H1 (cell line): ENCODE results near the gene GATA5. TPM values are rescaled to one million over a fixed set of nuclear protein-coding genes. Genes with fewer than 3 reads are reported as not detected.

Source experiments
- CTCF ChIA-PET: fragments of 300-600 bp; sonication (Branson Sonifier 250); formaldehyde crosslinking; loops from one replicate; lab custom pipeline; 2021; ENCODE audit not compliant: partially characterized antibody; lab: Charles Lee
- POLR2A ChIA-PET: fragments of 300-600 bp; sonication (Branson Sonifier 250); formaldehyde crosslinking; loops from one replicate; lab custom pipeline; 2021; ENCODE audit warnings: inconsistent platforms; ENCODE audit not compliant: partially characterized antibody; lab: Charles Lee
- DNase-seq, 2 experiments: peaks; one replicate each; pipeline versions ENCODE4 v3.0.0 to v3.0.0-alpha.2; 2010 to 2022; ENCODE audit warnings: low spot score in 2 of 2, low read depth in 1 of 2, mixed read lengths in 1 of 2
- FAIRE-seq: peaks from 2 replicates; lab custom pipeline; 2011; peaks lifted over from hg19 to GRCh38; lab: Jason Lieb, UNC
- H2AFZ ChIP-seq: 2 replicates; pipeline ENCODE4 v1.8.1; 2012; ENCODE audit warnings: low read length, inconsistent platforms
- H2AK5ac ChIP-seq: 2 replicates; pipeline ENCODE4 v1.6.1; 2013; ENCODE audit warnings: low read depth, low read length
- H2BK120ac ChIP-seq: replicated peaks from 2 replicates; pipeline ENCODE3; 2013; ENCODE audit warnings: low read depth, low read length, inconsistent platforms
- H2BK12ac ChIP-seq: 2 replicates; pipeline ENCODE4 v1.6.1; 2013; ENCODE audit warnings: low read depth, low read length
- H2BK15ac ChIP-seq: 2 replicates; pipeline ENCODE4 v1.6.1; 2013; ENCODE audit warnings: low read length
- H2BK20ac ChIP-seq: 2 replicates; pipeline ENCODE4 v1.6.1; 2013; ENCODE audit warnings: low read length
- H2BK5ac ChIP-seq: 2 replicates; pipeline ENCODE4 v1.6.1; 2013; ENCODE audit warnings: low read depth, low read length
- H3K14ac ChIP-seq: 2 replicates; pipeline ENCODE4 v1.6.1; 2013; ENCODE audit warnings: inconsistent platforms; ENCODE audit not compliant: insufficient read length
- H3K18ac ChIP-seq: 2 replicates; pipeline ENCODE4 v1.6.1; 2013; ENCODE audit warnings: low read length; ENCODE audit errors: extremely low read depth
- H3K23ac ChIP-seq: 2 replicates; pipeline ENCODE4 v1.6.1; 2013; ENCODE audit warnings: inconsistent platforms; ENCODE audit not compliant: insufficient read length
- H3K23me2 ChIP-seq: 2 replicates; pipeline ENCODE4 v1.6.1; 2013; ENCODE audit warnings: low read depth, low read length
- H3K27ac ChIP-seq: 2 replicates; pipeline ENCODE4 v1.6.1; 2011; ENCODE audit warnings: low read depth, low read length, inconsistent platforms
- H3K27me3 ChIP-seq, 4 experiments: replicated peaks in 1 of 4; 1 replicate in 1 of 4; 2 replicates in 3 of 4; pipeline versions ENCODE4 v1.6.1 to v1.8.1; 2011 to 2013; ENCODE audit warnings: low read length in 3 of 4, mild to moderate bottlenecking in 3 of 4, inconsistent platforms in 2 of 4, mixed read lengths in 2 of 4, moderate library complexity in 1 of 4; ENCODE audit not compliant: control insufficient read depth in 3 of 4, insufficient read depth in 3 of 4; ENCODE audit errors: extremely low read depth in 1 of 4
- H3K36me3 ChIP-seq, 4 experiments: 2 replicates each; pipeline versions ENCODE4 v1.6.1 to v1.8.1; 2011 to 2013; ENCODE audit warnings: mild to moderate bottlenecking in 4 of 4, low read length in 3 of 4, moderate library complexity in 2 of 4, control low read depth in 1 of 4, inconsistent platforms in 1 of 4; ENCODE audit not compliant: insufficient read depth in 4 of 4, control insufficient read depth in 2 of 4
- H3K4ac ChIP-seq: replicated peaks from 2 replicates; pipeline ENCODE3; 2013; ENCODE audit warnings: low read length, low read depth, mixed read lengths, inconsistent platforms; ENCODE audit not compliant: insufficient read length
- H3K4me1 ChIP-seq, 4 experiments: replicated peaks in 1 of 4; 1 replicate in 1 of 4; 2 replicates in 3 of 4; pipeline versions ENCODE4 v1.6.1 to v1.8.1; 2011 to 2013; ENCODE audit warnings: low read length in 3 of 4, inconsistent platforms in 2 of 4, mixed read lengths in 1 of 4; ENCODE audit not compliant: insufficient read depth in 4 of 4, control insufficient read depth in 3 of 4
- H3K4me2 ChIP-seq, 2 experiments: 2 replicates each; pipeline versions ENCODE4 v1.6.1 to v1.8.1; 2011 to 2013; ENCODE audit warnings: low read depth in 2 of 2, low read length in 2 of 2, control low read depth in 1 of 2, inconsistent platforms in 1 of 2, mild to moderate bottlenecking in 1 of 2; ENCODE audit not compliant: insufficient read depth in 1 of 2
- H3K4me3 ChIP-seq, 4 experiments: fragments of 200-600, 300-600 bp in 1 of 4; sonication (generic), shearing (Covaris generic), sonication (Bioruptor Twin) in 1 of 4; 2 replicates each; pipeline versions ENCODE4 v1.5.1 to v1.8.1; 2011 to 2016; ENCODE audit warnings: low read length in 4 of 4, low read depth in 3 of 4, control low read depth in 2 of 4, inconsistent platforms in 2 of 4, mild to moderate bottlenecking in 2 of 4, mixed read lengths in 1 of 4, moderate library complexity in 1 of 4; ENCODE audit not compliant: insufficient read depth in 2 of 4; ENCODE audit errors: extremely low read depth in 1 of 4
- H3K56ac ChIP-seq: replicated peaks from 2 replicates; pipeline ENCODE3; 2013; ENCODE audit warnings: low read depth, mild to moderate bottlenecking, mixed read lengths, low read length, inconsistent platforms; ENCODE audit not compliant: insufficient read length
- H3K79me1 ChIP-seq: 2 replicates; pipeline ENCODE4 v1.6.1; 2013; ENCODE audit warnings: low read depth, low read length, control low read depth
- H3K79me2 ChIP-seq, 2 experiments: 2 replicates each; pipeline versions ENCODE4 v1.6.1 to v1.8.1; 2012 to 2013; ENCODE audit warnings: low read length in 2 of 2, mild to moderate bottlenecking in 2 of 2, inconsistent platforms in 1 of 2; ENCODE audit not compliant: insufficient read depth in 2 of 2, control insufficient read depth in 1 of 2
- H3K9ac ChIP-seq, 4 experiments: replicated peaks in 1 of 4; 1 replicate in 1 of 4; 2 replicates in 3 of 4; pipeline versions ENCODE4 v1.6.1 to v1.8.1; 2011 to 2013; ENCODE audit warnings: low read depth in 3 of 4, low read length in 3 of 4, control low read depth in 2 of 4, mild to moderate bottlenecking in 2 of 4, moderate library complexity in 2 of 4, inconsistent platforms in 1 of 4; ENCODE audit errors: extremely low read depth in 1 of 4
- H3K9me3 ChIP-seq, 2 experiments: 2 replicates each; pipeline versions ENCODE4 v1.6.1 to v1.8.1; 2012 to 2013; ENCODE audit warnings: mild to moderate bottlenecking in 2 of 2, moderate library complexity in 2 of 2, control low read depth in 1 of 2, inconsistent platforms in 1 of 2, low read depth in 1 of 2, low read length in 1 of 2, mixed read lengths in 1 of 2; ENCODE audit not compliant: insufficient read depth in 2 of 2
- H4K20me1 ChIP-seq, 2 experiments: replicated peaks in 1 of 2; 2 replicates each; pipeline versions ENCODE3 to v1.8.1; 2011 to 2013; ENCODE audit warnings: inconsistent platforms in 2 of 2, low read length in 2 of 2, mild to moderate bottlenecking in 1 of 2; ENCODE audit not compliant: insufficient read depth in 2 of 2, control insufficient read depth in 1 of 2
- H4K5ac ChIP-seq: 2 replicates; pipeline ENCODE4 v1.6.1; 2013; ENCODE audit warnings: low read length, low read depth, mixed read lengths, inconsistent platforms; ENCODE audit not compliant: insufficient read length
- H4K8ac ChIP-seq: 2 replicates; pipeline ENCODE4 v1.8.0; 2013; ENCODE audit warnings: mild to moderate bottlenecking, moderate library complexity, low read length, inconsistent platforms; ENCODE audit not compliant: insufficient read depth; ENCODE audit errors: extremely low read depth
- H4K91ac ChIP-seq: replicated peaks from 2 replicates; pipeline ENCODE3; 2013; ENCODE audit warnings: low read length, mixed read lengths, inconsistent platforms; ENCODE audit not compliant: insufficient read length
- CBX5 ChIP-seq: fragments of 300-800, 300-1000 bp; sonication (generic); IDR thresholded peaks from 2 replicates; pipeline ENCODE4 v1.7.1; 2016; ENCODE audit warnings: antibody characterized with exemption, low read length, low read depth
- FOSL1 ChIP-seq: IDR thresholded peaks from 2 replicates; pipeline ENCODE4 v1.6.1; 2011; ENCODE audit warnings: mild to moderate bottlenecking, low read depth, low read length, moderate library complexity; ENCODE audit not compliant: insufficient read depth
- HDAC2 ChIP-seq, 2 experiments: fragments of 300-600 bp in 1 of 2; sonication (generic) in 1 of 2; IDR thresholded peaks; 2 replicates each; pipeline ENCODE4 v1.6.1; 2011 to 2012; ENCODE audit warnings: low read depth in 2 of 2, low read length in 2 of 2, mild to moderate bottlenecking in 2 of 2, moderate library complexity in 2 of 2, borderline replicate concordance in 1 of 2, inconsistent platforms in 1 of 2
- KDM1A ChIP-seq: fragments of 200-600, 300-600 bp; sonication (generic); IDR thresholded peaks from 2 replicates; pipeline ENCODE4 v1.7.1; 2016; ENCODE audit warnings: mild to moderate bottlenecking, low read length, borderline replicate concordance
- RFX5 ChIP-seq: IDR thresholded peaks from 2 replicates; pipeline ENCODE4 v1.6.1; 2011; ENCODE audit warnings: low read depth, low read length, improper control_type of control experiment, borderline replicate concordance
- TCF12 ChIP-seq: IDR thresholded peaks from 2 replicates; pipeline ENCODE4 v1.6.1; 2011; ENCODE audit warnings: low read depth, mild to moderate bottlenecking, low read length
- TEAD4 ChIP-seq: IDR thresholded peaks from 2 replicates; pipeline ENCODE4 v1.6.1; 2012; ENCODE audit warnings: low read depth, low read length, inconsistent platforms, mixed read lengths
- WGBS, 2 experiments: shearing (Covaris generic) in 1 of 2; methylation state at CpG; one replicate each; pipeline versions ENCODE4 v1.1.6 to v1.1.7; 2013 to 2015; ENCODE audit warnings: low lambda C conversion rate in 2 of 2, mixed read lengths in 2 of 2, inconsistent platforms in 1 of 2, low coverage in 1 of 2, missing lambda C conversion rate in 1 of 2; ENCODE audit not compliant: insufficient replicate concordance in 2 of 2, insufficient coverage in 1 of 2, insufficient read length in 1 of 2; ENCODE audit errors: extremely low coverage in 1 of 2, missing lambda C conversion rate in 1 of 2; 5-methylcytosine and 5-hydroxymethylcytosine counted together
- polyA plus RNA-seq, 7 experiments: library from polyadenylated mRNA; depleted of rRNA in 3 of 7; stranded (reverse) in 5 of 7; unstranded in 2 of 7; fragments of >200 nt in 5 of 7; fragments of 200-250 nt in 2 of 7; gene quantifications; 1 replicate in 5 of 7; 2 replicates in 1 of 7; 4 replicates in 1 of 7; pipeline versions ENCODE4 v1.2.1 to v1.2.3, GENCODE V29; 2011 to 2013; ENCODE audit warnings: missing spikeins in 2 of 7, mixed read lengths in 2 of 7
- total RNA-seq: library from RNA; stranded (reverse); fragmentation: NEBNext Ultra II Directional; extraction: Animal tissue kit (Norgen Biotek cat#: 25700); gene quantifications from 2 replicates; pipeline ENCODE4 v1.2.1, GENCODE V29; 2021

GATA5 gene
- total and polyA plus RNA-seq, 2 of the 8 experiments (the other 6 are each of a cell fraction or from before 2014, with no cell fraction given), result 0.08 to 0.11 TPM

- DNase-seq (no peak), FAIRE-seq (no peak)
- Histone ChIP-seq H2BK20ac (no peak overlapping the region), H3K79me2 (no peaks in the 10 kb centered on the region), H3K27me3 (no peaks in the 10 kb centered on the region; a peak in 1 of 7 replicates), H3K23ac (no peak overlapping the region), H3K4me3 (no peak overlapping the region), H2BK5ac (no peak overlapping the region), H3K36me3 (no peaks in the 10 kb centered on the region), H3K9ac (no peak overlapping the region), H4K8ac (no peak overlapping the region), H3K27ac (no peak overlapping the region), H3K4ac (no peak overlapping the region), H3K4me2 (no peak overlapping the region), H2BK15ac (no peak overlapping the region), H4K5ac (no peak overlapping the region), H2BK120ac (no peak overlapping the region), H4K20me1 (no peaks in the 10 kb centered on the region), H2BK12ac (no peak overlapping the region), H3K4me1 (peaks cover 0 to 9% (median 5%) of the 10 kb centered on the region in 4 experiments; a peak in 6 of 7 replicates), H3K23me2 (no peaks in the 10 kb centered on the region), H3K14ac (no peak overlapping the region), H2AFZ (no peak overlapping the region), H3K79me1 (no peaks in the 10 kb centered on the region; the same call in 1 of the 2 replicates), H4K91ac (no peak overlapping the region), H2AK5ac (no peak overlapping the region), H3K18ac (no peak overlapping the region), H3K56ac (no peak overlapping the region), H3K9me3 (no peaks in the 10 kb centered on the region)
- WGBS, 2 experiments, result 92% methylated on average over 10 of the region's 18 CpGs; no CpG with 5 or more reads in 1 of the 2 experiments
- POLR2A ChIA-PET, result no interaction called here
- no peak for TF ChIP-seq HDAC2 (IDR thresholded peaks at IDR 0.05; ENCODE audit: borderline replicate concordance in 1 of 2, low read depth in 2 of 2, low read length in 2 of 2)
- TF ChIP-seq TCF12, result no peak
- no peak for TF ChIP-seq TEAD4
- TF ChIP-seq RFX5, result no peak
- TF ChIP-seq KDM1A, result no peak
- no peak for TF ChIP-seq CBX5
- no peak for TF ChIP-seq FOSL1
- CTCF ChIA-PET, result interaction anchor here (0.6 to 5.0 kb wide), 6 partner anchors 16 to 69 kb away, joined by 3 to 24 read pairs (median 3); no protein-coding TSS in a partner anchor
Measured at GRCh38 chr20:62518911-62519310, 43.1 kb upstream of the GATA5 start.
